ENCODE measurements around the gene FOXK2.
A peak's percentile ranks its signal among the peaks of the same experiment; 100 is the strongest.

The FOXK2 gene

GRCh38 chr17:82638183-82638773 is 118.7 kb downstream of the FOXK2 start:
- no peak for DNase-seq (ENCODE audit: low read depth, low spot score)

GRCh38 chr17:82639628-82640027 is 120.1 kb downstream of the FOXK2 start:
- DNase-seq (ENCODE audit: low read depth, low spot score) = no peak

- DNase-seq (ENCODE audit: low read depth, low spot score) = no peak
These were observed 120.5 kb downstream of the FOXK2 start for GRCh38 chr17:82640036-82640435.

- no peak for DNase-seq (ENCODE audit: low read depth, low spot score)
These were observed 122.5 kb downstream of the FOXK2 start for GRCh38 chr17:82642022-82642421.

DNA sequence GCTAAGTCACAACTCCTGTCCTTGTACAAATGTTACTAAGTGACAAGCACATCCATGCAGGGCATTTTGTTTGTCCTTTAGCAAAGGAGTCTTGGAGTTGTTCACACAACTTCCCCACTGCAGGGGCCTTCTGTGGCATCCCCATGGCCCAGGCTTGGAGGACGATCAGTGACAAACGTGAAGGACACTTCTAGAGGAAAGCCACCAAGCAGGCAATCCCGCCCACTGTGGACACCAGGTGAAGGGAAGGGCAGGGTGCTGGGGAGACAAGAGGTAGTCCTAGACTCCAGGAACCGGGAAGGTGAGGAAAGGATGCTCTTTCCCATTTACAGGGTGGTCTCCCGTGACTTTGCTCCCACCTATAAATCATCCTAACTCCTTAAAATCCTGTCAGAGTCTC is 124.6 kb downstream of the FOXK2 start:
- DNase-seq (ENCODE audit: low read depth, low spot score) = no peak

DNA sequence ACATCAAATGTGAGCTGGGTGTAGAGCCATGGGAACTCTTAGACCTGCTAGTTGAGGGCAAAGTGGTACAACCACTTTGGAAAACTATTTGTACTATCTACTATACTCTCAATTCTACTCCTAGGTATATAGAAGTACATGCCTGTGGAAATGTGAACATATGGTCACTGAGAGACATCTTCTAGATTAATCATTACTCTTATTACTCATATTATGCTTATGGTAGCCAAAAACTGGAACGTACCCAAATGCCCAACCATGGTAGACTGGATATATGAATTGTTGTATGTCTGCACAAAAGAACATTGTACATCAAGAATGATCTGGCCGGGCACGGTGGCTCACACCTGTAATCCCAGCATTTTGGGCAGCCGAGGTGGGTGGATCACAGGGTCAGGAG is 126.0 kb downstream of the FOXK2 start:
- DNase-seq (ENCODE audit: low read depth, low spot score) = no peak

GRCh38 chr17:82647593-82648164 is 128.1 kb downstream of the FOXK2 start:
- DNase-seq (ENCODE audit: low read depth, low spot score) = no peak

GRCh38 chr17:82648165-82648668 is 128.7 kb downstream of the FOXK2 start, which contains the start of gene WDR45B:
WDR45B (minus strand) TSS chr17:82648444; CDS start chr17:82648340, 104 bp downstream.
- peak; percentile 71 for DNase-seq (ENCODE audit: low read depth, low spot score)

DNA sequence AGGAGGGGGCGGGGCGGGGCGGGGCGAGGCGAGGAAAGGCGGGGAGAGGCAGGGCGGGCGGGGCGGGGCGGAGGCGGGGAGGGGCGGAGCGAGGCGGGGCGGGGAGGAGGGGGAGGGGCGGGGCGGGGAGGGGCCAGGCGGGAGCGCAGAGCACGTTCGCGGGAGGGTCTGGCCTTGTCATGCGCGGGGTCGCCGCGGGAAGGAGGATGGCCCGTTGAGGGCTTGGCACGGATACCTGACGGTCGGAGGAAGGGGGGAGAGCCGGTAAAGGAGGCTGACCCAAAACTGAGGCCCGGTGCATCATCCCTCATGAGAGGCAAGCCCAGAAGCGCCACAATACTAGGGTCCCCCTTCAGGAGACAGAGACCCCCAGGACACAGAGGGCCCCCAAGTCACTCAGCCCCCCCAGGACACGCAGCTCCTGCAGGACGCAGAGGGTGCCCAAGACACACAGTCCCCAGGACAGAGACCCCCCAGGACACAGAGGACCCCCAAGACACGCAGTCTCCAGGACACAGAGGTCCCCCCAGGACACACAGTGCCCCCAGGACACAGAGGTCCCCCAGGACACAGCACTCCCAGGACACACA is 129.3 kb downstream of the FOXK2 start:
- DNase-seq (ENCODE audit: low read depth, low spot score) = no peak

- DNase-seq (ENCODE audit: low read depth, low spot score) = no peak
These were observed 130.1 kb downstream of the FOXK2 start for GRCh38 chr17:82649501-82650261.

DNA sequence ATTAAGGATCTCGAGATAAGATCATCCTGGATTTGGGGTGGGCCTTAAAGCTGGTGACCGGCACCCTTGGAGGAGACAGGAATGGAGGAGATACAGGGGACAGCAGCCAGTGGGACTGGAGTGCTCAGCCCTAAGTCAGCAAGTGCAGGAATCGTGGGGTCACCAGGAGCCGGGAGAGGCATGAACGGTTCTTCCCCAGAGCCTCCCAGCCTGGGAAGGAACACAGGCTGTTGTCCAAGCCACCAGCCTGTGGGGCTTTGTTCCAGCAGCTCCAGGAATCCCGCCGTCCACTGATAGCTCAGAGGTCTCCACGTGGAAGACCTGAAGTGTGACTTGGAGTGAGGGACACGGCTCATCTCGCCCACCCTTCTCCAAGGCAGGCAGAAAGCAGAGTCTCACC is 131.2 kb downstream of the FOXK2 start:
- no peak for DNase-seq (ENCODE audit: low read depth, low spot score)

- no peak for DNase-seq (ENCODE audit: low read depth, low spot score)
These were observed 134.4 kb downstream of the FOXK2 start for GRCh38 chr17:82653651-82654528.
